ENCODE measurements around the gene CYP26B1.

The CYP26B1 gene, protein sequence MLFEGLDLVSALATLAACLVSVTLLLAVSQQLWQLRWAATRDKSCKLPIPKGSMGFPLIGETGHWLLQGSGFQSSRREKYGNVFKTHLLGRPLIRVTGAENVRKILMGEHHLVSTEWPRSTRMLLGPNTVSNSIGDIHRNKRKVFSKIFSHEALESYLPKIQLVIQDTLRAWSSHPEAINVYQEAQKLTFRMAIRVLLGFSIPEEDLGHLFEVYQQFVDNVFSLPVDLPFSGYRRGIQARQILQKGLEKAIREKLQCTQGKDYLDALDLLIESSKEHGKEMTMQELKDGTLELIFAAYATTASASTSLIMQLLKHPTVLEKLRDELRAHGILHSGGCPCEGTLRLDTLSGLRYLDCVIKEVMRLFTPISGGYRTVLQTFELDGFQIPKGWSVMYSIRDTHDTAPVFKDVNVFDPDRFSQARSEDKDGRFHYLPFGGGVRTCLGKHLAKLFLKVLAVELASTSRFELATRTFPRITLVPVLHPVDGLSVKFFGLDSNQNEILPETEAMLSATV
- total RNA-seq: 0 to 0.06 reads per million in 2 experiments

DNA sequence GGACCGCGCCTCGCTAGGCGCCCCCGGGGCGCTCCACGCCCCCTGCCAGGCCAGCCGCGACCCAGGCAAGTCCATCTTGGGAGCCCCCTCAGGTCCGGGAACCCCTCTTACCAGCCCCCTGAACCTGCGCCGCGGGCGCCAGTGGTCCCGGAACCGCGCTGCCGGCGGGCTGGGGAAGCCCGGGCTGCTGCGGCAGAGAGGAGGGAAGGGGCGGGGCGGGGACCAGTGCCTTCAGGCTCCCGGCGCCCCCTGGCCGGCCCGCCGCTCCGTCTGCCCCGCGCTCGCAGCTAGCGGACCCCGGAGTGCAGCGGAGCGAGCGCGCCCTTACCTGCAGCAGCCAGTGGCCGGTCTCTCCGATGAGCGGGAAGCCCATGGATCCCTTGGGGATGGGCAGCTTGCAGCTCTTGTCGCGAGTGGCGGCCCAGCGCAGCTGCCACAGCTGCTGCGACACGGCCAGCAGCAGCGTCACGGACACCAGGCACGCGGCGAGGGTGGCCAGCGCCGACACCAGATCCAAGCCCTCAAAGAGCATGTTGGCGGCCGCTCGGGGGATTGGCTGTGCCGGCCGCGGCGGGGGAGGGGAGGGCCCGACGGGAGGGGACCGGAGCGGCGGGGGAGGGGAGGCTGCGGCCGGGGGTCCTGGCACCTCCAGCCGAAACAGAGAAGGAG is at the start of gene CYP26B1:
CYP26B1 (minus strand) TSS at position 560 of the 669 bp plus-strand sequence; CDS start at position 532, 28 bp downstream.
- no peak for DNase-seq (ENCODE audit: low read depth)

DNA sequence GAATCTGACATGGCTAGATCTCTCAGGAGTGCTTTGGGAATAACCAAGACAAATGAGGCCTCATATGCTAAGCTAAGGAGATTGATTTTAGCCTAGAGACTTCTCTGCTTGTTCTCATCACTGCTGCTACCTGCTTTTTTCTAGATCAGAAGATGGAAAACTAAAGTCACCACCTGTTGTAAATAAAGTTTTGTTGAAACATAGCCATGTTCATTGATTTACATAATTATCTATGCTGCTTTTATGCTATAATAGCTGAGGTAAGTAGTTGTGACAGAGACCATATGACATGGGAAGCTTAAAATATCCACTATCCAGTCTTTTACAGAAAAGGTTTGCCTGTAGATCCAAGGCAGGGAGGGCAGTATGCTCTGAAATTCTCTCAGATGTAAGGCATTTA is 46.1 kb upstream of the CYP26B1 start:
- no peak for DNase-seq (ENCODE audit: low read depth)

DNA sequence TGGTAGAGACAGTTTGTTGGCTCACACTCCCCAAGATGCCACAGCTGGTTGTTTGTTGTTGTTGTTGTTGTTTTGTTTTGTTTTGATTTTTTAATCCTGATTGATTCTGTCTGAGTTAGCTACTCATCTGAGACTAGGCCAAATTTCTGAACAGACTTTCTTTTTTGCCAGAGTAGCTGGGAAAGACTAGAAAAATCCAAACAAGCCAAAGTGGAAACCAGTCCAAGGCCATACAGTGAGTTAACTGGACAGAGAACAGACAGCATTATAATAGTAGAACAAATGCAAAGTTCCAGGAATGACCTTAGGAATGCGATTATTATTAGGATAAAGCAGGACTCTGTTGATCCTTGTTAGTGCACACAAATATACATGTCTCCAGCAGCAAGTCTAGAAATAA is 43.8 kb upstream of the CYP26B1 start:
- no peak for DNase-seq (ENCODE audit: low read depth)

DNA sequence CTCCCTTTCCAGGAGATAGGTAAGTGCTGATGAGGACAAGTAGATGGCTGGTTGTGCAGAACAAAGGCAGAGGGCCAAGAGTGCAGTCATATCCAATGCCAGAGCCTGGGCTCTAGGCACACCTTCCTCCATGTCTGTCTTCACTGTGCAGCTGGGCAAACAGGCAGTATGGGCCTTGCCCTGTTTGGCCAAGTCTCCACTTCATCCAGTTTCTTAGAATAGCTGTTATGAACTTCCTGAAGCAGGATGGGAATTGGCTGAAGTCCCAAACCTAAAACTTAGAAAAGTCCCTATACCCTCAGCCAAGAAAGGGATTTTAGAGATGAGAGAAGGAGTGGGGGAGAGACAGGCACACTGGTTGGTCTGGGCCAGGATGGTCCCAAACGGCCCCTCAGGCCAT is 37.5 kb upstream of the CYP26B1 start:
- no peak for DNase-seq (ENCODE audit: low read depth)

DNA sequence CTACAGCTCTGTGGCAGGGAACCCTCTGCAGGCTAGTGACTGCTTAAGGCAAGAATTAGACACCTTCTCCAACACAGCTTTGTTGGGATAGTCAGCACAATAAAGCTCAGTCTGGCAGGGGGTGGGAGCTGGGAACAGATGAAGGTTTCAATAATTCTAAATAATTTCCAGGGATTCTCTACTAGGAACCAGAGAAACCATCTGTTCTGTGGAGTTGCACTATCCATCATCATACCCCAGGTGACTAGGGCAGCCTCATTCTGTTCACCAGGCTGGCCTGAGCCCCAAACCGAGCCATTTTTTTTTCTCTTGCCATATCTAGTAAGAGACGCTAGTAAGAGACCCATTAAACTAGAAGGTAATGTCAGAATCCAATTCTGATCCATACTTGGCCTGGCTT is 35.8 kb upstream of the CYP26B1 start:
- no peak for DNase-seq (ENCODE audit: low read depth)

DNA sequence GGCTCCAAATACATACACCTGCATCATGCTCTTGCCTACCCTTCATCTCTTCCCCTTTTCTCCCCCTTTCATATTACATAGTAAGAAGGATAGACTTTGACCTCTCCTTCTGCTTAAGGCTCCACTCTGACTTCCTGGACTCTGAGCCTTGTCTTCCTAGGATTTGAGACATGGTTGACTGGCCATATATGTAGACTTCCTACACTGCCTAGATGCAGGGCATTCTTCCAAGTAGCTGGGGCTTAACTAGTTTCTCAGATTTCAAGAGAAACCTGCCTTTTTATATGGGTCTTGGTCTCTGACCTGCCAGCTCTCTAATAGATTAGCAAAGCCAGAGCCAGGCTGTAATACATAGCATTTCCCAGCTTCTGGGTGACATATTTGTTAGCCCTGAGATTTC is 35.4 kb upstream of the CYP26B1 start:
- no peak for DNase-seq (ENCODE audit: low read depth)

DNA sequence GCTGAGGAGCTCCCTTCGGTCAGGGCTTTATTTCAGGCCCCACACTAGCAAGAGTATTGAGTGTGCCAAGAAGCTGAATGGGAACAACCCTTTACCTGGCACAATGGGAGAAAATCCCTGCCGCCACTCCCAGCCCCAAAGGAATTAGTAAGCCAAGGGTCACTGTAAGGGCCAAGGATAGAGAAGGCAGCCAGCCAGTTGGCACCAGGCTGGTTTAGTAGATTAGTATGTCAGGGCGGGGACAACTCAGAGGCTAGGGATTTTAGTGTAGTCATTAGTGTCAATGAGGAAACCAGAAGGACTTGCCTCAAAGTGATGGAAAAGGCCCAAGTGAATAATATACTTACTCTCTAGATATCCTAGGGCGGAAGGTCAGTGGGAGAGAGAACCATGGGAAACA is 34.9 kb upstream of the CYP26B1 start:
- DNase-seq (ENCODE audit: low read depth): no peak

DNA sequence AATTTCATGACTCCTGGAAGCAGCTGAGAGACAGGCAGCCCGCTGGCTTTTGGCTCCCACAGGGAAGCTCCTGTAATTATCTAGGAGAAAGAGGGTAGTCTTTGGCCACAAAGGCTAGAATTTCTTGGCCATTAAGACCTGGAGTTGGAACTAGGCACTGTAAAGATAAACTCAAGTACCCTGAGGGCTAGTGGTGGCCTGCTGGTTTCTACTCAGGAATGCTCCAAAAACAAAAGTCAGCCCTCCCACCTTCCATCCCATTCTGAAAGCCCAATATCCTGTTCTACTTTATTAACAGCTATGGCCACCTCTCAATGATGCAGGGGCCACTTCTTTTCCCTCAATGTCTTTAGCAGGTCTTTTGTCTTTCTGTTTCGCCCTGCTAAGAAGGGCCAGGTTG is 34.0 kb upstream of the CYP26B1 start:
- no peak for DNase-seq (ENCODE audit: low read depth)

DNA sequence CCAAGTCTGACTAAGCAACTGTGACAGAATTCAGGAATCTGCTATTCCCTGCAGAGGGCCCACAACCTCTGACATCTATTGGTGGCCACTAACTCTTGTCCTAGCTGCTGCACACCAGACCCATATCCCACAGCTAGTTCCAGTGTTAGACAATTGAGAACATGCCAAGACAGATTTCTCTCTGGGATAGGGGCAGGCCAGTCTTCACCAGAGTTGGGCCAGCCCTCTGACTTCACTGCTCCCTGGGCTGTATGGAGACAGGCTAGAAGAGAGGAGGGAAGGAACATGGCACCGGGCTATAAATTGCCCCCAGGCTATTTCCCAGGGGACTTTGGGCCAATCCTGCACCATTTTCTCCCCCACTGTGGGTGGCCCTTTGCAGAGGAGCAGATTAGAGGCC is 32.7 kb upstream of the CYP26B1 start:
- no peak for DNase-seq (ENCODE audit: low read depth)

DNA sequence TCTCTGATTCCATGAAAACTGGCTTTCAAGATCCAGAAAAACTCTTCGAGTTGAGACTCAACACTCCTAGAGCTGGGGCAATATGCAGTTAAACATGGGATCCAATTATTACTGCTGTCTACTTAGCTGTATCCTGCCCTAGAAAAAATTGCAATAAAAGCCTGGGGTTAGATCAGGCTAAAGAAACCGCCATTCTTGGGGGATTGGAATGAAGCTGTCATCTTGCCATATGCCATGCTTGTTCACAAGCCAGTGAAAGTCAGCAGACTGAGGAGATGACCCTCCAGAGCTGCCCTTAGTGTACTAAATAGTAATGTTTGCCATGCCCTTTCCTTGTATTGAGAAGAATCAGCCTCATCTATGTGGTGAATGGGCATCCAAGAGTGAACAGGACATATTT is 30.9 kb upstream of the CYP26B1 start:
- no peak for DNase-seq (ENCODE audit: low read depth)

DNA sequence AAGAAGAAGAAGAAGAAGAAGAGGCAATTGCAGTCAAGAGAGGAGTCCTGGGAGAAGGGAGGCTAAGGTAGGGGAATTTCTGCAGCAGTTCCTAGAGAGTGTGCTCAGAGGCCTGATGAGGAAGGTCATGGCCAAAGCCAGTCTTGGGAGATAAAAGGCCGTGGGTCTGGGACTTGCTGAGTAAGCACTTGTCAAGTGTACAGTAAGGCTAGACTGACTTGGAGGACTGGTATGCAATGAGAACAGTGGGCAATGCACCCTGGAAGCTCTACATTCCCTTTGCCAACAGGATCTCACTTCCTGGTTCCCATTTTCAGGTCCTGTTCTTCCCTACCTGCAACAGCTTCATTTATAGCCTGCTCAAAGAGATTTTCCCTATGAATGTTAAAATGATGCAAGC is 28.6 kb upstream of the CYP26B1 start:
- DNase-seq (ENCODE audit: low read depth): no peak

DNA sequence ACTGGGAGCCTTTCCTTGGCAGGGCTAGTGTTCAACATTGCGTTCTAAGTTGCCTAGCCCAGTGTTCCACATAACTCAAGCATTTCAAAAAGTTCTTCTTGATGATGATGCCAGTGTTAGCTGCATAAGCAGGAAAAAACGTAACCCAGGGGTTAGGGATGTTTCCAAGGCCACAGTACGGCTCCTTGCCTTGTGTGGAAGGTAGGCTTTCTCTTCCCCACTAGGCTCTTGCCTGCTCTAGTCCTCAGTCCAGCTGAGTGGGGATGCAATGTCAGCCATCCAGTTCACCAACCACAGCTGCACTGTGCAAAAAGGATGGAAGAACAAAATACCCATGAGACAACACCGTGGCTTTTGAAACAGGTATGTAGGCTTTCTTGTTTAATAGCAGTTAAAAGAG is 28.0 kb upstream of the CYP26B1 start:
- no peak for DNase-seq (ENCODE audit: low read depth)

DNA sequence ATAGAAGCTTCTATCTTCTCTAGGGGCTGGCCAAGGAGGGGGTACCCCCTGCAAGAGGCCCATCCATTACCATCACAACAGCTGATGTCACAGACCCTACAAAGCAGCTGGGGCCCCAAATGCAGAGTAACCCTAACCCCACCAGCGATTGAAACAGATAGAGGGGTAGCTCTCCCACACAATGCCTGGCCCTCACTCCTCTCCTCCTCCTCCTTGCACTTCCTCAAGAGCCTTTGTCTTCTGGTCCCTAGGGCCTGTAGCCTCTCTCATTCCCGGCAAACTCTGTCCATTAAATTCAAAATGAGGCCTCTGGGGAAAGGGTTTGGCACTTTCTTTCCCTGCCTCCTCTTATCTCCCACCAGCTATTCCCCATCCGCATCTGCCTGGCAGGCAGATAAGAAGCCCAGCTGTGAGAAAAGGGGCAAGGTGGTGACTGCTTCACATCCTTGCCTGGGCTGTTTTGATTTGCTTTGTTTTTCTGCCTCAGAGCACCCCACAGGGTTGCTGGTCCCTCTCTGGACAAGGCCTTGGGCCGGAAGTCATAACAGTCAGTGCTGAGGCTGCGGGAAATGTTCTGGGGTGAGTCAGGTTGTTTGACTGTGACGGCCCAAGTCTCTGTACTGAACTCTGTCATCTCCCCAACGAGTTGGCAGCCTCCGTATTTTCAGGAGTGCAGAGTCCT is 26.1 kb upstream of the CYP26B1 start:
- DNase-seq (ENCODE audit: low read depth): no peak

DNA sequence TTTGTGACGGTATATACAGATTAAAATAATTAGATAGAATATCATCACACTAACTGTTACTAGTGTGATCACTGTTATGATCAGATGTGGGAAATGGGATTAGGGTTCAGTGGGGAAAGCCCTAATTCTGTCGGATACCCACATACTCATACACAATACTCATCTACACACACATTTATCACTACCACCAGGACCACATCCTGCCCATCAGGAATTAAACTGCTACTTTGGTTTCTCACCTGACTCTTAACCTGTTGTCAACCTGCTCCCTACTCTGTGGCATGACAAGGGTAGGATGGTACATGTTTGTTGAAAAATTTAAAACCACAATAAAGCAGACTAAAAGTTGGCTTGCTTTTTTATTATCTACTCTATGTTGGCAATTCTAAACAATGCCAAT is 24.8 kb upstream of the CYP26B1 start:
- DNase-seq (ENCODE audit: low read depth): no peak

DNA sequence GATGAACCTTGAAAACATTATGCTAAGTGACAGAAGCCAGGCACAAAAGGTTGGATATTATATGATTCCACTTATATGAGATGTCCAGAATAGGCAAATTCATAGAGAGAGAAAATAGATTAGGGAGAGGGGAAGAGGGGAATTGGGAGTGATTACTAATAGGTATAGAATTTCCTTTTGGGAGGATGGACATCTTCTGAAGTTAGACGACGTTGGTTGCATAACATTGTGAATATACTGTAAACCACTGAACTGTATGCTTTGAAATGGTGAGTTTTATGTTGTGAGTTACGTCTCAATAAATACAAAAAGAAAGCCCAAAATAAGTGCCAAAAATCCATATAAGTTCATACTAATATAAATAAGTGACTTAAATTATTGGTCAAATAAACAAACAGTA is 18.6 kb upstream of the CYP26B1 start:
- no peak for DNase-seq (ENCODE audit: low read depth)

DNA sequence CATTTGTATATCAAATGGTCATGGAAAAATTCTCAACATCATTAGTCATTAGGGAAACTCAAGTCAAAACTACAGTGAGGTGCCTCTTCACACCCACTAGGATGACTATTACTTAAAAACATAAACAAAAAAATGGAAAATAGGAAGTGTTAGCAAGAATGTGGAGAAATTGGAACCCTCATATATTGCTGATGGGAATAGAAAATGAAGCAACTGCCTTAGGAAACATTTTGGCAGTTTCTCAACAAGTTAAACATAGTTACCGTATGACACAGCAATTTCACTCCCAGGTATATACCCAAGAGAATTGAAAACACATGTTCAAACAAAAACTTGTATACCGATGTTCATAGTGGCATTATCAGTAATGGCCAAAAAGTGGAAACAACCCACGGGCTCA is 18.1 kb upstream of the CYP26B1 start:
- DNase-seq (ENCODE audit: low read depth): no peak

DNA sequence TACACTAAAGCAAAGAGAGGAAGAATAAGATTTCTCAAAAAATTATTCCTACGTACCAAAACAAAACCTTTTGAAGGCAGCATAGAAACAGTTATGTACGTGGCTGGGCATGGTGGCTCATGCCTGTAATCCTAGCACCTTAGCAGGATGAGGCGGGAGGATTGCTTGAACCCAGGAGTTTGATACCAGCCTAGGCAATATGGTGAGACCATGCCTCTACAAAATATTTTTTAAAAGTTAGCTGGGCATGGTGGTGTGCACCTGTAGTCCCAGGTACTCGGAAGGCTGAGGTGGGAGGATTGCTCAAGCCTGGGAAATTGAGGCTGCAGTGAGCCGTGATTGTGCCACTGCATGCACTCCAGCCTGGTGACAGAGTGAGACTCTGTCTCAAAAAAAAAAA is 14.9 kb upstream of the CYP26B1 start:
- no peak for DNase-seq (ENCODE audit: low read depth)

DNA sequence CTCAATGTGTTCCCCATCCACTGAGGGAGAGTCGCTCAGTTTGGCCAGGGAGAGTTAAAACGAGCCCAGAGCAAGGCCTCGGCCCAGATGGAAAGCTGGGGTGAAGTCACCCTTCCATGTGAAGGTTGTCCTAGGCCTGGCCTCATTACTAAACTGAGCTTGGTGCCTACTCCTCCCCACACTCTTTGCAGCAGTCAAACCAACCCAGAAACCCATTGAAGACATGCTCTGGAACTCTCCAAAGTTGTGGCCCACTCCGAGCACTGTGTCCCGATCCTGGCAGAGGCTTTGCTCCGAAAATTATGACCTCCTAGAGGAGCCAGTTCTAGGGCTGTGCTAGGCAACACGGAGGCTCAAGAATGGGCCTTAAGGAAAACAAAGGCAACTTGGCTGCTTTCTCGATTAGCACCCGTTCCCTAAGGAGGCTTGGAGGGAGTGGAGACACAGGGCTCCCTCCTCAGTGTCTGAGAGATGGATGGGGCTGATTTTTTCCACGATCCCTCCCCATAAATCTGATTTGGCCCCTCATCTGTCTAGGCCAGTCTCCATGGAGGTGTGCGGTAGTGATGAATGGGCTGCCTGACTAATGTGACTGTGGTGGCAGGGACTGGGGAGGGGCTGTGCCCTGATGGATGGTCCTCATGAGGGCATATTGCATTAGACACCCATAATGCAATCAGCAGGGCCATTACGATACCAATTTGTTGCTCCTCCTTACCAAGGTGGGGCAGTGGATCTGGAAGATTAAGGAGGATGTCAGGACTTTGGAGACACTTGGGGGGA is 11.7 kb upstream of the CYP26B1 start:
- DNase-seq (ENCODE audit: low read depth): no peak

DNA sequence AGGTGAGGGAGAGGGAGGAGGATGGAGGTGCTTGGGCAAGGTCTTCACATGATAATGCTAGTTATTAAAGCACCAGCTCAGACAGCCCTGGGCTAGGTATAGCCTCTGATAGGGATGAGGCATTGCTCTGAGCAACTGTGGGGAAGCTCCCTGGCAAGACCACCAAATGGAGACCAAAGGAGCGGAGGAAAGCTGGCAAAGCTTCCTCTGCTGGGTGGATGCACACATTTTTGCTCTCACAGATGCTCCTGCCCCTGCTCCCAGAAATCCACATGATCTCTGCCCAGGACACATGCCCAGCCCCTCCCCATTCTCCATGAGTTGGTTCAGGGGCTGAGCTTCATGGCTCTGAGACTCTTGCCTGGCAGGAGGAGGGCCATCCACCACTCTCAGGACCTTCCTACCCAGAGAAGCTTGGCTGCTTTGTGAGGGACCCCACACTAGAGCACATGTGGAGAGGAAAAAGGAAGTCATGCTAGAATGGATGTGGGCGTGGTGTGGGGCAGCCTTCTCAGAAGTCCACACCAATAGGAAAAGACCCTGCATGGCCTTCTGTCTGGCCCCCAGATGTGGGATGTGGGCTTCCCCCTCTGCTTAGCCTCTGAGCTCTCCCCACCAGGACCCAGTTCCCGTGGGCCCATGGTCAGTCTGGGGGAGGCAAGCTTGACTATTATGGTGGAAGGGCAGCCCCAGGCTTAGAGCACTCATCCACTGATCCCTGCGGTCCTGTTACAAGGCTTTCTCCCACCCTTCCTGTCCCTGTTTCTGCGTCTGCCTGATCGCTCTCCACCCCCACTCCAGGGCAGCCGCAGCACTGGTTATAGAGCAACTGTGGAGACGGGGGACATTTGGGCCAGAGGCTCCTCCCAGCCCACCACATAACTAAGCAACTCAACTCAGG is 10.5 kb upstream of the CYP26B1 start:
- DNase-seq (ENCODE audit: low read depth): no peak

DNA sequence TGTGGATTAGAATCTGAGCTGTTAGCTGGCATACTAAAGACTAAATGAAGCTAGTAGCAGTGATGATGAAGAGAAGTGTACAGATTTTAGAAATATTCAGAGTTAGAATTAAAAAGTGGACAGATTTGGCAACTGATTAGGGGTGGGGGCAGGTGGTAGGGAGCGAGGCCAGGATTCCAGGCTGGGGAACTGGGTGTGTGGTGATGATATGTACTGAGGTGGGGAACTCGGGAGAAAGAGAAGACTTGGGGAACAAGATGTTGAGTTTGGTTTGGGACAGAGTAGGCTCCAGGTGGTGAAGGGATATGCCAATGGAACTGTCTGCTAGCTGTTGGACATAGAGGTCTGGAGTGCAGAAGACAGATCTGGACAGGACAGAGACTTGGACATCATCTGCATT is 9.2 kb upstream of the CYP26B1 start:
- no peak for DNase-seq (ENCODE audit: low read depth)

DNA sequence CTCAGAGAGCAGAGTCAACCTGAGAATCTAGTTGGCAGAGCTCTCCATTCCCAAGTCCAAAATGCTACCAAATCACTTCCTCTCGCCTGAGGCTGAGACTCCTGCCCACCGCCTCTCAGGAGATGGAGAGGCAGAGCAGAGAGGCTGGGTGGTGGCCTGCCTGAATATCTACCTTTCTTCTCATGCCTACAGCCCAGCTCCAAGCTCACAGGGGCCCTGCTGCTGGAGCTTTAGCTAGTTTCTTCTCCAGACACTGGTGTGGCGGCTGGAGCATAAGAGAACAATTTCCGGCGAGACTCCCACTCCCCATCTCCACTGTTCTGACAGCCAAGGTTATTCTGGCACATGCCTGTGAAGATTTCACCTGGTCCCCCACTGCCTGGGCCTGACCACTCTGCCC is 8.1 kb upstream of the CYP26B1 start:
- no peak for DNase-seq (ENCODE audit: low read depth)

Measured in T follicular helper cell (primary cell).